Measurements from ENCODE around the gene SWAP70. TPM values are rescaled to one million over a fixed set of nuclear protein-coding genes. Genes with fewer than 3 reads are reported as not detected.

The SWAP70 gene
- total RNA-seq, result 46.0 and 50.3 TPM in 2 replicates

DNA sequence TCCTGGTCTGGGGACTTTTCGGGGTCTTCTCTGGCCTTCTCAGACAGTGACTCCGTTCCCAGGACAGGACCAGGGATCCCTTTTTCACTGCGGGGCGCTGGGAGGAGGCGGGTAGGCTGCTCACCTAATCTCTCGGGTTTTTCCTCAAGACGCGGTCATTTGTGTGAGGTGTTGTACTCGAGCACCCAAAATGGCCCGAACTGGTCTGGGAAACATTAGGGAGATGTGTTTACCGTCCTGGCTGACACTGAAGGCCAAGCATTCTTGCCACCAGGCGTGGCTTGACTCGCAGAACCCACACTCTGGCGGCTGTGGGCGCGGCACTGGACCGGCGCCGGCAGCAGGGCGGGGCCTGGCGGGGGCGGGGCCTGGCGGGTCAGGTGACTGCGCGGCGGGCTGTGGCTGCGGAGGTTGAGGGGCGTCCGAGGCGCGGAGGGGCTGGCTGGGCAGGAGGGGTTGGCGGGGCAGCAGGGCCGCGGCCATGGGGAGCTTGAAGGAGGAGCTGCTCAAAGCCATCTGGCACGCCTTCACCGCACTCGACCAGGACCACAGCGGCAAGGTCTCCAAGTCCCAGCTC is at the start of gene SWAP70:
Gene SWAP70, plus strand, starts transcription at position 379 of the 577 bp plus-strand sequence. Its CDS starts 103 bp downstream, at position 482.

Other genes with a start within 250 kb of the SWAP70 start
- 34.6 and 36.3 TPM in 2 replicates for gene ZNF143, start 203.1 kb upstream of the SWAP70 start, total RNA-seq
- 28.5 and 30.5 TPM in 2 replicates for gene WEE1, start 90.4 kb upstream of the SWAP70 start, total RNA-seq

Measured in smooth muscle cell of the pulmonary artery (primary cell).